ENCODE data around the gene SYS1. TPM values are rescaled to one million over a fixed set of nuclear protein-coding genes. Genes with fewer than 3 reads are reported as not detected.
"Not testable (repeated sequence)": the region's sequence is repeated elsewhere in the genome, so short reads cannot be mapped to it uniquely, and the experiment has no call there.

Gene SYS1
- total RNA-seq, 1 donor from 2014 or later: 24.4 TPM

DNA sequence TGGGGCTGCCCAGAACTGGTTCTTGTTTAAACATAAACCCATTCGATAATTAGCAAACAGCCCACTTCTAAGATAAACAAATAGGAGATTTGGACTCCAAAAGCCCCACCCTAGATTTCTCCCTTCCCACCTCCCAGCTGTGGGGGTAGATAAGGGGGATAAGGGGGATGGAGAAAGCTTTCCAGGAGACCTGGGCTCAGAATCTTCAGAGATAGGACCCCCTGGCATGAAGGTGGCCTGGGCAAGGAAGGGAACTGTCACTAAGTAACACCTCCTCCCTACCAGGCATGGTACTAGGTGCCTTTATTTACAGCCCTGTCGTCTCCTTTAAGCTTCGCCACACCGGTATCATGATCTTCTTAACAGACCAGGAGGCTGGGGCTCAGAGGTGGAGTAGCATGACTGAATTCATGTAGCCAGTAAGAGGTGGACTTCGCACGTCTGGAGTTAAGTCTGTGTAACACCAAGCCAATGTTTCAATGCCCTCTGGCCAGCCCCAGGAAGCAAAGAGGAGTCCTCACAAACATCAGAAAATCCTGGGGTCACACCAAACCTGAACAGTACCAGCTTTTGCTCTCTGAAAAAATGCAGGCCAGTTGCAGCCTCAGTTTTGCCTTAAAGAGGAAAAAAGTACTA, 19.3 kb upstream of the SYS1 start:
- peak; percentile 57 for DNase-seq
- peaks cover 68% of the 10 kb centered on the region for H3K4me1 Mint-ChIP-seq
- peaks cover 61% of the 10 kb centered on the region for H3K36me3 Mint-ChIP-seq (ENCODE audit: low read depth)
- no peak overlapping the region for H3K27ac Mint-ChIP-seq
- peak overlapping the region; percentile 19 for H3K4me3 Mint-ChIP-seq
- no peaks in the 10 kb centered on the region for H3K27me3 Mint-ChIP-seq
- H3K9me3 Mint-ChIP-seq: no peaks in the 10 kb centered on the region
- intact Hi-C loops (cut with micrococcal nuclease): no loop called here

DNA sequence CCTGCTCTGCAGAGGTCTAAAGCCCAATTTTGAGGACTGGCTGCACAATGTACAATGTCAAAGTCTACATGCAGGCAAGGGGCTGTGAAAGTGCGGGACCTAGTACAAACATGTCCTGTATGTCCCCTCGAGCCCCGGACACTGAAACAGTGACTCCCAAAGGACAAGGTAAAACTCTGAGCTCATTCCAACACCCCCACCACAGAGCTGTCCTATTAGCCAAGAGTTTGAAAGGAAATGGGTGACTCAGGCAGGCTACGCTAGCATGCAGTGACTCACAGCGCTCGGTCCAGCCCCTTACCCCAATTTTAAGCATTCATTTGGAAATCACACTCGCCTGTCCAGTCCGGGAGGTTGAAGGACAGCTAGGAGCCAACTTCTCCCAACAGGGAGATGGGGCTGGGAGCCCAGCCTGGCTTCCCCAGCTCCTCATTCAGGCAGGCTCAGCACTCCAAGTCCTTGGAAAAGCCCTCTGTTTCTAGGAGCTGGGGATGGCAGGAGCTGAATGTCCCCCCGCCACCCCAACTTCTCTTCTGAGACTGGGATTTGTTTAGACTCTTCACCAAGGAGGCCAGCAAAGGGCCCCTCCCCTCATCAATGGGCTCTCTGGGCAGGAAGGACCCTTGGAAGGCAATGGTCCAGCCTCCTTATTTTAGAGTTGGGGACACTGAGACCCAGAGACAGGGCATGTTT, 18.6 kb upstream of the SYS1 start:
- Mint-ChIP-seq H3K4me3 (peak overlapping the region; percentile 92), H3K36me3 (ENCODE audit: low read depth) (peaks cover 57% of the 10 kb centered on the region), H3K27ac (no peak overlapping the region), H3K9me3 (no peaks in the 10 kb centered on the region), H3K27me3 (no peaks in the 10 kb centered on the region), H3K4me1 (peaks cover 68% of the 10 kb centered on the region)
- peak; percentile 59 for DNase-seq
- intact Hi-C loops (cut with micrococcal nuclease): no loop called here

DNA sequence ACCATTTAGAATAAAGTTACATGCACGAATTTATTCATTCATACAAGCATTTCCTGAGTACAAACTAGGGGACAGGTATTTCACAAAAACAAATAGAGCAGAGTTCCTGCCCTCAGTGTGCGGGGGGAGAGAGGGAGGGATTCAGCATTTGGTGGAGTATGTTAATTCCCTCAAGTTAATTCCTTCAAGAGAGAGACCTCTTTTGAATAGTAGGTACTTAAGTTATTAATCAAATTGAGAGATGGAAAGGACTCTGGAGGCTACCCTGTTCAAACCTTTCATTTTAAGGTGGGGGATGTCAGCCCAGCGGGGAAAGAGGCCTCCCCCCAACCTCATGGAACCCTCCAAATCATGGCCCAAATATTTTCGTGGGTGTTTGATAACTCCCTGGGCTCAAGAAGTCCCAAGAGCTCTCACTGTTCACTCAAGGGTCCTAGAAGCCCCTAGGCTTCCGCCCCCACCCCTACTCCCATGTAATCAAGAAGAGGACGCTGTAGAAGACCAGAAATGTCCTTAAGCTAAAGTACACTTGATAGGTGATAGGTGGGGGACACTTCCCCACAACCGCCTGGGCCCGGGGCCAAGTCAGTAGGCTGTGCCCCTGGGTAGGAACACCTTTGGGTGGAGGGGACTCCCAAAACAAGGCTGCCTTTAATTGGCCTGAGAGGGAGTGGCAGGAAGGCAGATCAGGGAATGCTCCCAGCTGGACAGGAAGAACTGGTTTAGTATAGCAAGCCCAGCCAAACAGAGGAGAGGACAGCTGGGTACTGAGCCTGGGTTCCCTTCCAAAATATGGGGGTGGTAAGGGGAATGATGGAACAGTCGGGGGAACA, 17.6 kb upstream of the SYS1 start:
- Mint-ChIP-seq H3K4me3 (peak overlapping the region; percentile 92), H3K36me3 (ENCODE audit: low read depth) (peaks cover 48% of the 10 kb centered on the region), H3K27ac (peak overlapping the region; percentile 62), H3K27me3 (no peaks in the 10 kb centered on the region), H3K4me1 (peaks cover 68% of the 10 kb centered on the region), H3K9me3 (no peaks in the 10 kb centered on the region)
- peak; percentile 59 for DNase-seq
- intact Hi-C loops (cut with micrococcal nuclease): no loop called here

DNA sequence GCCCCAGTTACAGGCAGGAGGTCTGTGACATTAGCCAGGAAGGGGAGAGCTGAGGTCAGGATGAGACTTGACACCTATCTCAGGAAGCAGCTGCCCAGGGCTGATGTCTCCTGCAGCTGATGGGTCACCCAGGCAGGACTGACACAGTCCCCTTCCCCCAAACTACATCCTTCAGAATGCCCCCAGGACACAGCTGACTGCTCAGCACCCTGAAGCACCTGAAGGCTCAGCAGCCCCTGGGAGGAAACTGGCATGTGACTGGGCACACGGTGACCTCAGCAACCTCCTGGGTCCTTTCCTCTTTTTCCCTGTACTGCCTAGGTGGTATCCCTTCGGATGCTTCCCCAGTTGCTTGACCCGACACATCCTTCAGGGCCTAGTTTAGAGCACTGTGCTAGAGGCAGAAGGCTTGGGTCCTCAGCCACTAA, 16.7 kb upstream of the SYS1 start:
- intact Hi-C loops (cut with micrococcal nuclease): no loop called here
- Mint-ChIP-seq H3K27me3 (no peaks in the 10 kb centered on the region), H3K4me3 (peak overlapping the region; percentile 92), H3K4me1 (peaks cover 63% of the 10 kb centered on the region), H3K27ac (peak overlapping the region; percentile 52), H3K9me3 (no peaks in the 10 kb centered on the region), H3K36me3 (ENCODE audit: low read depth) (peaks cover 40% of the 10 kb centered on the region)
- DNase-seq: peak; percentile 69

DNA sequence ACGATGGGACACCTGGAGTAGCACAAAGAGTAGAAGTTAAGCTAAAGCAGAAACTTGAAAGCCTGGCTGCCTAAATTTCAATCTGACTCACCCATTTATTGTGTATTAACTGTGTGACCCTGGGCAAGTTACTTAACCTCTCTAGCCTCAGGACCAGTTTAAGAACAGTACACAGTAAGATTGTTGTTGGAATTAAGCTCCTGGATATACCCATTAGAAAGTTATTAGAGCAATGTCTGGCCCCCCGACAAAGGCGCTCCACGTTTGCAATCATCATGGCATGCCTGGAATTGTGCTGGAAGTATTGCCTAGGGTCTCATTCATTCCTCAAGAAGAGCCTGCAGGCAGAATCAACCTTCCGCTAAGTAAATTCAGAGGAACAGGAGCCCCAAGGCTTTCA, 16.1 kb upstream of the SYS1 start:
- H3K36me3 Mint-ChIP-seq (ENCODE audit: low read depth): peaks cover 37% of the 10 kb centered on the region
- peak overlapping the region; percentile 76 for H3K27ac Mint-ChIP-seq
- peak overlapping the region; percentile 92 for H3K4me3 Mint-ChIP-seq
- no peak for DNase-seq
- H3K9me3 Mint-ChIP-seq: no peaks in the 10 kb centered on the region
- peaks cover 61% of the 10 kb centered on the region for H3K4me1 Mint-ChIP-seq
- intact Hi-C loops (cut with micrococcal nuclease): no loop called here
- H3K27me3 Mint-ChIP-seq: no peaks in the 10 kb centered on the region

DNA sequence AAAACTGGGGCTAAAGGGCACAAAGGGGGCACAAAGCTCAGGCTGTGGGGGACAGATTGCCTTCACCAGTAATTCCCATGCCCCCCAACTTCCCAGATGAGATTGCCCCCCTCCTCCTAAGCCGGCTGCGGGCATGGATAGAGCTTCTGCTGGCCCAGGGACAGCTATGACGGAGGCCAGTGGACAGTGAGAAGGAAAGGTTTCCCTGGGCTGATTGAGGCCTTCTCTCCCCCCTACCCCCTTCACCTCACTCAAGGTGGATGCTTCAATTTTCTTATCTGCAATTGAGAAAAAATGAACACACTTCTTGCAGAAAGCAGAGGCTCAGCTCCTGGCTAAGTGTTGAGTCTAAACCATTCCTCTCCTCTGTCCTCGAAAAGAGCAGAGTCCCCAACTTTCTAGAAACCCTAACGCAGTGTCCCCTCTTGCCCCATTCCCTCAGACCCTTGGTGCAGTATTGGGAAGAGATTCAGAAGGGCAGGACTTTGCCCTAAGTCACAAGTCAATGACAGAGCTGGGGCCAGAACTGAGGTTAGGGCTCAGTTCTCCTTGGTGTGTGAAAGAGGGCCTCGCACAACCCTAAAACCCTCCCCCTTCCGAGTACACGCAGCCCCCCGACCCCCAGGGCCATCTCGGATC, 15.5 kb upstream of the SYS1 start:
- Mint-ChIP-seq H3K27ac (peak overlapping the region; percentile 86), H3K9me3 (no peaks in the 10 kb centered on the region), H3K4me3 (peak overlapping the region; percentile 92), H3K27me3 (no peaks in the 10 kb centered on the region), H3K4me1 (peaks cover 57% of the 10 kb centered on the region), H3K36me3 (ENCODE audit: low read depth) (peaks cover 35% of the 10 kb centered on the region)
- intact Hi-C loops (cut with micrococcal nuclease): no loop called here
- no peak for DNase-seq

DNA sequence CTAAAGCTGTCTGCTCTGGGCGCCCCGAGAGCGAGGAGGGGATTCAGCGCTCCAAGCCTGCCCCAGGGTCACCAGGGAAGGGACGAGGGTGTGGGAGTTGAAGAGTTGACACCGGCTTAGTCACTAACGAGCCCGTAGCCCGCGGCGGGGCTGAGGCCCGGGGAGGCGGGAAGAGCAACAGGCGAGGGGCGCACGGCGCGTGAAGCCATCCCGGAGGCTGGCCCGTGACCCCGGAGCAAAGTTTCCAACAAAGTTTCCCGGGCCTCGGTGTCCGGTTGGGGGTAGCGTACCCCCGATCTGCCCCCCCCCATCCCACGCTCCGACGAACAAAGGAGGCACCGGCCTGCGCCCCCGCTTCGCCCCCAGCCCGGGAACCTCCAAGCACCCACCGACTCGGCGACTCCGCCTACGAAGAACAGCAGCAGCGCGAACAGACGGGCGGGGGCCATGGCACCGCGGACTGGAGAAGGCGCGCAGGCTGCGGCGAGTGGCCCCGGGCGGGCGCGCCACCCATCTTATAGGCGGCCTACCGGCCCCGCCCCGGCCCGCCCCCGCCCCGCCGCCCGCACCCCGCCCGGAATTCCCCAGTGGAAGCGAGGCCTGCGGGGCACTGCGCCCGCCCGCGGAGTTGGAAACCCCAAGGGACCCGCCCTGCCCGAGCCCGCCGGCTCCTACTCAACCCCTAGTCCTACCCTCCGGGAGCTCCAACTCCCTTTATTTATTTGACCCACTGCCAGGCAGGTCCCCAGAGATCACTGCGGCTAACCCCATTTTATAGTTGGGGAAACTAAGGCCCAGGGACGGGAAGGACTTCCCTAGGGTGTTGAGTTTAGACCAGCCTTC, 14.8 kb upstream of the SYS1 start, which contains the start of gene SDC4:
TSS of gene SDC4 (minus strand) at position 489 of the 843 bp plus-strand sequence. CDS start at position 449, 40 bp downstream.
- Mint-ChIP-seq H3K4me3 (peak within 1 kb of the TSS; percentile 92), H3K27ac (peak within 1 kb of the TSS; percentile 88), H3K27me3 (no peaks in the 10 kb centered on the region), H3K4me1 (peaks cover 55% of the 10 kb centered on the region), H3K36me3 (ENCODE audit: low read depth) (peaks cover 35% of the 10 kb centered on the region), H3K9me3 (no peaks in the 10 kb centered on the region)
- DNase-seq: peak; percentile 91
- intact Hi-C loops (cut with micrococcal nuclease): loop anchor here (1.0 kb wide), 1 partner anchor 15 kb away; the partner anchor contains the start of gene SYS1

DNA sequence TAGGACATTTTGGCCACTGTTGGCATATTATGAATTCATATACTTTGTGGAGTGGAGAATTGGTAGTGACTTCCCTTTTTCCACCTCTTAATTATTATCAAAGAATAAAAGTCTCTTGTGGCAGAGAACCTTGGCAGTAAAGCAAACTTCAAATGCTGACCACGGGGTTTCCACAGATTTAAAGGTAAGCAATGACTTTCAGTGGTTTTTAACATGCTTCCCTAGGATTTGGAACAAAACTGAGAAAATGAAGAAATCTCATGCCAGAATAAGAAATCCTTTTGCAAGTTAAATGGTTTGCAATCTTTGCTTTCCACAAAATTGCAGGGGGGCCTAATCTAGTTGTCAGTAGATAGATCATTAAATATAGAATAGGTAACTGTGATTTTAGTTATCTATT, 12.7 kb upstream of the SYS1 start:
- peaks cover 20% of the 10 kb centered on the region for H3K36me3 Mint-ChIP-seq (ENCODE audit: low read depth)
- intact Hi-C loops (cut with micrococcal nuclease): no loop called here
- peaks cover 56% of the 10 kb centered on the region for H3K4me1 Mint-ChIP-seq
- no peaks in the 10 kb centered on the region for H3K9me3 Mint-ChIP-seq
- no peak overlapping the region for H3K27ac Mint-ChIP-seq
- DNase-seq: no peak
- H3K4me3 Mint-ChIP-seq: no peak overlapping the region
- no peaks in the 10 kb centered on the region for H3K27me3 Mint-ChIP-seq

DNA sequence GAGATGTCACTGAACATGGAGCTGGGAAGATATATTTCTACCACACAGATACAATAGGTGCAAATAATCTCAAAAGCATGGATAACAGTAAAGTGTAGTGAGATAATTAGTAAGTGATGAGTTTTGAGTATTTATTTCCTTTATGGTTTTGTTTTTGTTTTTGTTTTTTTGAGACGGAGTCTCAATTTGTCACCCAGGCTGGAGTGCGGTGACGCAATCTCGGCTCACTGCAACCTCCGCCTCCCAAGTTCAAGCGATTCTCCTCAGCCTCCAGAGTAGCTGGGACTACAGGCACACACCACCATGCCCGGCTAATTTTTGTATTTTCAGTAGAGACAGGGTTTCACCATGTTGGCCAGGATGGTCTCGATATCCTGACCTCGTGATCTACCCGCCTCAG, 12.2 kb upstream of the SYS1 start:
- intact Hi-C loops (cut with micrococcal nuclease); DNase-seq; H3K9me3 Mint-ChIP-seq; H3K27me3 Mint-ChIP-seq; H3K4me3 Mint-ChIP-seq; H3K27ac Mint-ChIP-seq: not testable (repeated sequence)
- Mint-ChIP-seq H3K36me3 (ENCODE audit: low read depth) (peaks cover 15% of the 10 kb centered on the region), H3K4me1 (peaks cover 56% of the 10 kb centered on the region)

DNA sequence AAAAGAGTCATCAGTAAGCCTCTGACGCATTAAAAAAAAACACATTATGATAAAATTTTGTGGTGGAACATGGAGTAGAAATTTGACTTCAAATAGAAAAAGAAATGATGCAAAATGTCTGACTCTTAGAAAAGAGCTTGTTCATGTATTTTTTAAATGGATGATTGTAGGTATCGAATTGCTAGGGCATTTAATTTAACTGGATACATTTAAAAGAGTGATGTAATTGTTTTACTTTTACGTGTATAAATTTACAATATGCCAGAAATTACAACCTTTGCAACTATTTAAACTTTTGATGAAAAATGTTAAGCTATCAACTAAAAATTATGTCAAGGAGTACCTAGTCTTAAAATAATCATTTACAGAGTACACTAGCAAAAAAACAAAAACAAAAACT, 10.2 kb upstream of the SYS1 start:
- H3K4me1 Mint-ChIP-seq: peaks cover 51% of the 10 kb centered on the region
- DNase-seq: no peak
- peaks cover 1% of the 10 kb centered on the region for H3K36me3 Mint-ChIP-seq (ENCODE audit: low read depth)
- H3K9me3 Mint-ChIP-seq: no peaks in the 10 kb centered on the region
- H3K4me3 Mint-ChIP-seq: no peak overlapping the region
- H3K27ac Mint-ChIP-seq: no peak overlapping the region
- intact Hi-C loops (cut with micrococcal nuclease): no loop called here
- no peaks in the 10 kb centered on the region for H3K27me3 Mint-ChIP-seq

DNA sequence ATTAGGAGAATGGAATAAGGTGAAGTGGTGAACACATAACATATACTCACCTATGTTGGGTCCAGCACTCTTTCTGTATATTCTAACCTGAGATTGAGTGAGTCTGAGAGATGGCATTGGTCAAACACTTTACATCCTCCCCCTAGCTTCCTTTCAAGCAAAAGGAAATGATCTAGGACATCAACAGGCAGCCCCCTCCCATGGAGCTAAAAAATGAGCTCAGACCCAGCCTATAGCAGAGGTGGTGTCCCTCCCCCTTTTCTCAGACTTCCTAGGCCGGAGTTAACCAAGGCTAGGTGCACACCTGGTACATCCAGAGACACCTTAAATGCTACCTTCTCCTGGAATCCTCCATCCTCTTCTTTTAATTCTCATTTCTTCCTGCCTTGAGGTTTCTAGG, 9.2 kb upstream of the SYS1 start:
- intact Hi-C loops (cut with micrococcal nuclease): loop anchor here (2.0 kb wide), 3 partner anchors 35 to 399 kb away; no protein-coding TSS in a partner anchor
- Mint-ChIP-seq H3K4me3 (peak overlapping the region; percentile 82), H3K27ac (peak overlapping the region; percentile 96), H3K9me3 (no peaks in the 10 kb centered on the region), H3K36me3 (ENCODE audit: low read depth) (no peaks in the 10 kb centered on the region), H3K27me3 (no peaks in the 10 kb centered on the region), H3K4me1 (peaks cover 56% of the 10 kb centered on the region)
- DNase-seq: no peak

DNA sequence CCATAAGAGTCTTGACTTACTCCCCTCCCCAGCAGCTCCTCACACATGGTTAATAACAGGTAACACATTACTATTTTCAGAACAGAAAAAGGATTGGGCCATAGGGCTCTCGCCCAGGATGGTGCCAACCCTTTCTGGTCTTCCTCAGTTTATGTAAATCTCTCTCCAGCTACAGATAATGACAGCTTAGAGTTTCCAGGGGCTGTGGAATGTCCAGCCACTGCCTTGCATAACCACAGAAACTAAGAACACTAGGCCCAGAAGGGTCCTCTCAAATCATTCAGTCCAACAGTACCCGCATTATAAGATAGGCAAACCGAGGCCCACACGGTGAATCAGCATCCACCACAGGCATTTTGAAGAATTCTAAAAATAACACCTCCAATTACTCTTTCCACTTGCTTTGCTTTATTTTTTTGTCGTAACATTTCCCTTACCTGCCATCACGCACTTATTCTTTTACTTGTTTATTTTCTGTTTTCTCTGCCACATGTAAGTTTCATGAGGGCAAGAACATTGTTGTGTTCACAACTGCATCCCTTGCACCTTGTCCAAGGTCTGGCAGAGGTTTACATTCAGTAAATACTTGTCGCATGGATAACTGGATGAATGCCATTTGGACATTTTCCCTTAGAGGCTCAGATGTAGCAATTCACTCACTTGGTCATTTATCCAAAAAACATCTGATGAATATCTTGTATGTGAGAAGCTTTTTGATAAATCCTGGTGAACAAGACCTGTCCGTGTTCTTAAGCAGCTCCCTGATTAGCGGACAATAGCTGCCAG, 8.3 kb upstream of the SYS1 start:
- DNase-seq: no peak
- H3K9me3 Mint-ChIP-seq: no peaks in the 10 kb centered on the region
- peak overlapping the region; percentile 96 for H3K27ac Mint-ChIP-seq
- H3K4me1 Mint-ChIP-seq: peaks cover 59% of the 10 kb centered on the region
- intact Hi-C loops (cut with micrococcal nuclease): loop anchor here (2.0 to 5.0 kb wide), 4 partner anchors 36 to 438 kb away; partner anchors contain the start of genes DNTTIP1 and WFDC3
- peak overlapping the region; percentile 82 for H3K4me3 Mint-ChIP-seq
- H3K36me3 Mint-ChIP-seq (ENCODE audit: low read depth): no peaks in the 10 kb centered on the region
- H3K27me3 Mint-ChIP-seq: no peaks in the 10 kb centered on the region

Measured in activated CD4-positive, alpha-beta T cell treated with anti-CD3 and anti-CD28 coated beads, Interleukin-2, amount 10 ng/mL, durations not matched to agents 24 days and 14 days (primary cell).